Embryonic facial prominence (tissue), 1 donor: Measurements from ENCODE around the gene ACACA.

Experiments used
- DNase-seq: peaks from one replicate; pipeline ENCODE4 v3.0.0-alpha.2; 2016; ENCODE audit errors: extremely low spot score

ACACA gene

DNA sequence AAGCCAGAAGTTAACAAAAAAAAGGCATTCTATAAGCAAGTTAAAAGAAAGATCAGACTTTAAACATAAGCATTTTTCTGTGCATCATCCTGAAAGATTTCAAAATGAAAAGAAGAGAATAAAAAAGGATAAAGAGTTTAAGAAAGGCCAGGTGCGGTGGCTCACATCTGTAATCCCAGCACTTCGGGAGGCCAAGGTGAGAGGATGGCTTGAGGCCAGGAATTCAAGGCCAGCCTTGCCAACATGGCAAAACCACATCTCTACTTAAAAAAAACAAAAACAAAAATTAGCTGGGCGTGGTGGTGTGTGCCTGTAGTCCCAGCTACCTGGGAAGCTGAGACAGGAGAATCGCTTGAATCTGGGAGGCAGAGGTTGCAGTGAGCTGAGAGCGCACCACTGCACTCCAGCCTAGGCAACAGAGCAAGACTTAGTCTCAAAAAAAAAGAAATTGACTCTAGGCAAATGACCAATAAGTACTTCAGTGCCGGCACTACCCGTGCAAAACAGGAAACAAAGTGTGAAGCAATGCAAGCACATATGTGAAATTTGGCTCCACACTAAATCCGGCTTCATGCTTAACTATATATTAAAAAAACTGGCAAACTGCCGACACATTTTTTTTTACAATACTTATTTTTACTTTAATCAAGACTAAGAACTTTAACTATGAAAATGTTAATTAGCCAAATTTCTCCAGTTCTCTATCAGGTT is 114.1 kb downstream of the ACACA start:
- DNase-seq = no peak

GRCh38 chr17:37291351-37291750 is 115.3 kb downstream of the ACACA start:
- DNase-seq = no peak

GRCh38 chr17:37286430-37286829 is 120.2 kb downstream of the ACACA start:
- no peak for DNase-seq

GRCh38 chr17:37284191-37284590 is 122.4 kb downstream of the ACACA start:
- DNase-seq = no peak

- no peak for DNase-seq
Observed at GRCh38 chr17:37283414-37283961, 123.1 kb downstream of the ACACA start.

DNA sequence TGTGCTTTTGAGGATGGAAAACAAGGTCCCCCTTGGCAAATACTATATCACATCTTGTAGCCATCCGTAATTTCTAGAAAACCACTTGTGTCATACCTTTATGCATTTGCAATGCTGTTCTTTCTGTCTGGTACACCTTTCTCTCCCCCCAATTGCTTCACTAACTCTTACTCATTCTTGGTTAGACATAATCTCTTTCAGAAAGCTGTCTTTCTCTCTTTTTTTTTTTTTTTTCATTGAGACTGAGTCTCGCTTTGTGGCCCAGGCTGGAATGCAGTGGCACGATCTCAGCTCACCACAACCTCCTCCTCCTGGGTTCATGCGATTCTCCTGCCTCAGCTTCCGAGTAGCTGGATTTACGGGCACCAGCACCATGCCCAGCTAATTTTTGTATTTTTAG is 125.8 kb downstream of the ACACA start:
- no peak for DNase-seq

GRCh38 chr17:37278247-37278894 is 128.3 kb downstream of the ACACA start:
- no peak for DNase-seq

GRCh38 chr17:37276475-37276874 is 130.2 kb downstream of the ACACA start:
- no peak for DNase-seq

GRCh38 chr17:37274461-37274860 is 132.2 kb downstream of the ACACA start:
- no peak for DNase-seq

- DNase-seq = no peak
Observed at GRCh38 chr17:37273409-37274051, 133.1 kb downstream of the ACACA start.

- DNase-seq = no peak
Observed at GRCh38 chr17:37265446-37266173, 141.0 kb downstream of the ACACA start.

DNA sequence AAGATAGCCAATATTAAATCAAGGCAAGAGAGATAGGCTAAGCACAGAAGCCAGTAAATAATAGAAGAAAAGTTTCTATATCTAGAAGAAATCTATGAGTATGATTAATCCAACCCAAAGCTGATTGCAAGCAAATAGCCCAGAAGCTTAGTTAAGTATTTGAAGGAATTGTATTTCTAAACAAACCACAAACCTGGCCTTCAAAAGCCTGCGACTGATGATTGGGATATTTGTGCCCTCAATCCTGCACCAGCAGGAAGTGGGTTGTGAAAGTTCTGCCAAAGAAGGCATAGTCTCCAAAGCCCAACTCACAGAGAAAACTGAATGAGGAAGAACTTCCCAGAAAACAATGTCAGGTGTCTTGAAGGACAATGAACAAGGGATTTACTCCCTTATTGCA is 145.3 kb downstream of the ACACA start:
- no peak for DNase-seq

GRCh38 chr17:37259030-37259735 is 147.5 kb downstream of the ACACA start:
- DNase-seq = no peak

DNA sequence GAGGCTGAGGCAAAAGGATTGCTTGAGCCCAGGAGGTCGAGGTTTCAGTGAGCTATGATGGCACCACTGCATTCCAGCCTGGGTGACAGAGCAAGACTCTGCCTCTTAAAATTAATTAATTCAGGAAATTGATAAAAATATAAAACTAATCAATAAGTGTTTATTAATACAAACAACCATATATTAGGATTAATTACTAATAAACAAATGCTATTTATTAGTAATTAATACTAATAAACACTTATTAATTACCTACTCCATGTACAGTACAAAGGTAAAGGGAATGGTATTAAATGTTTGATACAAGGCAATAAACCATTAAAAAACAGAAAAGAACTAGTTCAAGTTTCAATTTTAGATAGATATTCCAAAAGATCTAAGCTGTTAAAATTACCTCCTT is 150.0 kb downstream of the ACACA start:
- no peak for DNase-seq

DNA sequence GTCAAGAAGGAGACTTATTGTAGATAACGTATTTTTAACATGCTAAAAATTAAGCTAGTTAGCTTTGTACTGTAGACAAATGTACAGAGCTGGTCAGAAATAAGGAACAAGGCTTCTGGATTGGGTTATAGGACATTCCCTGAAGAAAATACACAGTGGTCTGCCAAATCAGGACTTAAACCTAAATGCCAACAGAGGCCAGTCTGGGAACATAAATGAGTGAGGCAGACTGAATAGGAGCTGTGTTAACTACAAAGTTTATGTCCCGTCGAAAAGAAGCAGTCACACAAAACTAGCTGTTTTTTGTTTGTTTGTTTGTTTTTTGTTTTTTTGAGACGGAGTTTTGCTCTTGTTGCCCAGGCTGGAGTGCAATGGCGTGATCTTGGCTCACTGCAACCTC is 151.2 kb downstream of the ACACA start:
- no peak for DNase-seq

GRCh38 chr17:37247825-37248224 is 158.8 kb downstream of the ACACA start:
- no peak for DNase-seq

DNA sequence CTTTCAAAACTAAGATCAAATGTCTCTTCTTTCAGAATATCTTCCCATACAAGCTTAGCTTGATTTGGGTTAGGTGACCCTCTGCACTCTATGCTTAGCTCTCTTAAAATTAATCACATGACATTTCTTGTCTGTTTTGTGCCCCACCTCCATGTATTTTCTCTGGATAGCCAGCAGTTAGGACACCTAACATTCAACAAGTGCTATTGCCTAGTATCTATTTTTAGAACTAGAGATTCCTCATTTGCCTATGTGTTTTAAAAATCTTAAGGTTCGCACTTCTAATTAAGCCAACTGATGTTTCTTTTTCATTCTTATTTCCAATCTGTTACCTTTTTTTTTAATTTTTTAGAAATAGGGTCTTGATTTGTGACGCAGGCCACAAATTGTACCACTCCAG is 160.6 kb downstream of the ACACA start:
- no peak for DNase-seq

DNA sequence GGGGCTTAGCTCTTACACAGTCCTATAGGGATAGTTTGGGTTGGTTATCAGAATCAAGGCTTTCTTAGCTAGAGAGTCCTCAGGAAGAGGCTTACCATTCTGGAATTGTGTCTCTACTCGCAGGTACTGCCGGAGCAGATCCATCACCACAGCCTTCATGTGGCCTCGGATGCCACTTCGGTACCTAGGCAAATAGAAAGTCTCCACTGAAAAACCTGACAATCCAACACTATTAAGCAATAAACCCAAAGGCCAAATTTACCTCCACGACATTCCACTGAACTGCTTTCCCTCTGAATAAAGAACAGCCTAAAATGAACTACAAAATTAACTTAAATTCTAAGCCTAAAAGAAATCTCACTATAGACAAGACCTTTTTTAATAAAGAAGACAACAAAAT is 166.3 kb downstream of the ACACA start:
- DNase-seq = no peak

GRCh38 chr17:37239690-37240334 is 166.8 kb downstream of the ACACA start:
- no peak for DNase-seq

- DNase-seq = no peak
Observed at GRCh38 chr17:37234106-37234505, 172.5 kb downstream of the ACACA start.

- no peak for DNase-seq
Observed at GRCh38 chr17:37233036-37233435, 173.6 kb downstream of the ACACA start.
